ENCODE results near the gene RASA3. TPM values are rescaled to one million over a fixed set of nuclear protein-coding genes. Genes with fewer than 3 reads are reported as not detected.
"Not testable (repeated sequence)": the region's sequence is repeated elsewhere in the genome, so short reads cannot be mapped to it uniquely, and the experiment has no call there.

Gene RASA3
- total RNA-seq, 4 donors from 2014 or later = 25.0 to 43.1 (median 30.2) TPM

GRCh38 chr13:113990321-113990837 lies 142.0 kb downstream of the RASA3 start:
- no peaks in the 10 kb centered on the region for H3K4me1 ChIP-seq
- no peak for TF ChIP-seq POLR2A (IDR thresholded peaks at IDR 0.05)
- TF ChIP-seq EP300 (IDR thresholded peaks at IDR 0.05) = no peak
- no peak for TF ChIP-seq POLR2AphosphoS5 (IDR thresholded peaks at IDR 0.05)
- no peak for TF ChIP-seq CTCF (IDR thresholded peaks at IDR 0.05)
- no peak for ATAC-seq
- 100% methylated on average over 1 to 2 of the region's 9 CpGs for WGBS, 2 donors (ENCODE audit: low coverage in 1 of 2)
- no peaks in the 10 kb centered on the region for H3K9me3 ChIP-seq
- no peaks in the 10 kb centered on the region for H3K27me3 ChIP-seq
- H3K36me3 ChIP-seq = peaks cover 0 to 53% of the 10 kb centered on the region in 2 donors
- H3K4me3 ChIP-seq = no peak overlapping the region
- no peak overlapping the region for H3K27ac ChIP-seq

- Histone ChIP-seq H3K27me3 (no peaks in the 10 kb centered on the region), H3K9me3 (no peaks in the 10 kb centered on the region), H3K27ac (no peak overlapping the region), H3K4me3 (no peak overlapping the region), H3K36me3 (peaks cover 0 to 46% of the 10 kb centered on the region in 2 donors), H3K4me1 (no peaks in the 10 kb centered on the region)
- TF ChIP-seq CTCF (IDR thresholded peaks at IDR 0.05) = no peak
- TF ChIP-seq POLR2AphosphoS5 (IDR thresholded peaks at IDR 0.05) = no peak
- TF ChIP-seq EP300 (IDR thresholded peaks at IDR 0.05) = no peak
- TF ChIP-seq POLR2A (IDR thresholded peaks at IDR 0.05) = no peak
- WGBS, 2 donors (ENCODE audit: low coverage in 1 of 2) = 87 to 97% methylated on average over 5 to 7 of the region's 8 CpGs
- no peak for ATAC-seq
Observed at GRCh38 chr13:113989585-113990300, 142.7 kb downstream of the RASA3 start.

- not testable (repeated sequence) for H3K27me3 ChIP-seq, H3K27ac ChIP-seq, H3K4me3 ChIP-seq, H3K4me1 ChIP-seq, H3K9me3 ChIP-seq, ATAC-seq
- 81 to 96% methylated on average over 6 of the region's 6 CpGs for WGBS, 2 donors (ENCODE audit: low coverage in 1 of 2)
- H3K36me3 ChIP-seq = peaks cover 0 to 37% of the 10 kb centered on the region in 2 donors
Observed at GRCh38 chr13:113988859-113989258, 143.6 kb downstream of the RASA3 start.

GRCh38 chr13:113982296-113982661 lies 150.1 kb downstream of the RASA3 start:
- Histone ChIP-seq H3K4me3 (no peak overlapping the region), H3K27me3 (no peaks in the 10 kb centered on the region), H3K27ac (peak overlapping the region in 1 of 4 donors; percentile 17), H3K36me3 (peaks cover 0 to 55% of the 10 kb centered on the region in 2 donors), H3K4me1 (peaks cover 0 to 12% (median 0%) of the 10 kb centered on the region in 3 donors), H3K9me3 (no peaks in the 10 kb centered on the region)
- peak; percentile 14 for ATAC-seq
- no peak for TF ChIP-seq CTCF (IDR thresholded peaks at IDR 0.05)
- no peak for TF ChIP-seq POLR2A (IDR thresholded peaks at IDR 0.05)
- no peak for TF ChIP-seq EP300 (IDR thresholded peaks at IDR 0.05)
- TF ChIP-seq POLR2AphosphoS5 (IDR thresholded peaks at IDR 0.05) = no peak
- WGBS, 2 donors (ENCODE audit: low coverage in 1 of 2) = no CpG with 5 or more reads among the region's 15 CpGs

GRCh38 chr13:113981611-113982295 lies 150.7 kb downstream of the RASA3 start:
- H3K4me1 ChIP-seq = peaks cover 0 to 17% (median 0%) of the 10 kb centered on the region in 3 donors
- WGBS, 2 donors (ENCODE audit: low coverage in 1 of 2) = 96% methylated on average over 5 of the region's 28 CpGs; no CpG with 5 or more reads in 1 of the 2 donors
- peak; percentile 6 for ATAC-seq
- no peaks in the 10 kb centered on the region for H3K27me3 ChIP-seq
- no peaks in the 10 kb centered on the region for H3K9me3 ChIP-seq
- H3K27ac ChIP-seq = peak overlapping the region in 2 of 4 donors; percentile 17 to 24
- peaks cover 0 to 59% of the 10 kb centered on the region in 2 donors for H3K36me3 ChIP-seq
- no peak for TF ChIP-seq CTCF (IDR thresholded peaks at IDR 0.05)
- no peak for TF ChIP-seq POLR2A (IDR thresholded peaks at IDR 0.05)
- no peak for TF ChIP-seq POLR2AphosphoS5 (IDR thresholded peaks at IDR 0.05)
- TF ChIP-seq EP300 (IDR thresholded peaks at IDR 0.05) = no peak
- no peak overlapping the region for H3K4me3 ChIP-seq

Measured in gastroesophageal sphincter (tissue), 4 donors.